Dermis blood vessel endothelial cell (primary cell): ENCODE results near the gene SSX1. TPM values are rescaled to one million over a fixed set of nuclear protein-coding genes. Genes with fewer than 3 reads are reported as not detected.
"Not testable (repeated sequence)": the region's sequence is repeated elsewhere in the genome, so short reads cannot be mapped to it uniquely, and the experiment has no call there.

Source experiments
- DNase-seq: peaks from one replicate; pipeline ENCODE4 v3.0.0; 2010
- total RNA-seq: library from RNA; depleted of rRNA; stranded (reverse); fragments of >200 nt; gene quantifications from 2 replicates; pipeline ENCODE4 v1.2.3, GENCODE V29; 2014

Gene SSX1
- not detected in 2 replicates for total RNA-seq

- not testable (repeated sequence) for DNase-seq
Measured at GRCh38 chrX:48255062-48255796, at the start of gene SSX1. TSS of gene SSX1 (plus strand) at chrX:48255392. CDS start at chrX:48257242, 1,850 bp downstream.

GRCh38 chrX:48214341-48214740 is 40.9 kb upstream of the SSX1 start:
- peak; percentile 56 for DNase-seq

GRCh38 chrX:48224196-48224595 is 31.0 kb upstream of the SSX1 start:
- not testable (repeated sequence) for DNase-seq

GRCh38 chrX:48252945-48253344 is 2.2 kb upstream of the SSX1 start:
- peak; percentile 0 for DNase-seq

GRCh38 chrX:48274365-48274764 is 19.2 kb downstream of the SSX1 start:
- not testable (repeated sequence) for DNase-seq

GRCh38 chrX:48278958-48279357 is 23.8 kb downstream of the SSX1 start:
- peak; percentile 0 for DNase-seq

- not testable (repeated sequence) for DNase-seq
Measured at GRCh38 chrX:48280729-48281128, 25.5 kb downstream of the SSX1 start.

- no peak for DNase-seq
Measured at GRCh38 chrX:48306175-48306574, 51.0 kb downstream of the SSX1 start.

GRCh38 chrX:48313996-48314395 is 58.8 kb downstream of the SSX1 start:
- not testable (repeated sequence) for DNase-seq

Other genes starting within 250 kb of the SSX1 start
- gene SPACA5, start 248.4 kb upstream of the SSX1 start, total RNA-seq: not detected in 2 replicates
- gene ZNF630, start 183.8 kb upstream of the SSX1 start, total RNA-seq: 1.5 and 3.2 TPM in 2 replicates
- gene SPACA5B, start 124.8 kb upstream of the SSX1 start, total RNA-seq: not detected in 2 replicates
- gene SSX5, start 58.6 kb upstream of the SSX1 start, total RNA-seq: not detected in 2 replicates
- gene SSX3, start 101.3 kb downstream of the SSX1 start, total RNA-seq: not detected in 2 replicates
- gene SSX4, start 128.1 kb downstream of the SSX1 start, total RNA-seq: not detected in 2 replicates
- not detected in 2 replicates for gene SSX4B, start 156.6 kb downstream of the SSX1 start, total RNA-seq
- 10.6 and 24.2 TPM in 2 replicates for gene SLC38A5, start 214.9 kb downstream of the SSX1 start, total RNA-seq
- gene FTSJ1, start 220.8 kb downstream of the SSX1 start, total RNA-seq: 45.1 and 56.7 TPM in 2 replicates